AG09309 (cell line): ENCODE measurements around the gene ZC3H15.

ENCODE experiments used
- DNase-seq: peaks from one replicate; pipeline ENCODE4 v3.0.0-alpha.2; 2010; ENCODE audit warnings: low read depth
- H3K4me3 ChIP-seq: 2 replicates; pipeline ENCODE4 v1.5.1; 2011; ENCODE audit warnings: mild to moderate bottlenecking, low read depth, low read length, moderate library complexity; ENCODE audit not compliant: control insufficient read depth
- TF ChIP-seq, protein P1 (sequence below): IDR thresholded peaks from 2 replicates; pipeline ENCODE4 v1.5.1; 2011; ENCODE audit warnings: mild to moderate bottlenecking, low read depth, low read length, inconsistent platforms; ENCODE audit not compliant: insufficient read depth, control insufficient read depth; ENCODE audit errors: missing control alignments

Gene ZC3H15

DNA sequence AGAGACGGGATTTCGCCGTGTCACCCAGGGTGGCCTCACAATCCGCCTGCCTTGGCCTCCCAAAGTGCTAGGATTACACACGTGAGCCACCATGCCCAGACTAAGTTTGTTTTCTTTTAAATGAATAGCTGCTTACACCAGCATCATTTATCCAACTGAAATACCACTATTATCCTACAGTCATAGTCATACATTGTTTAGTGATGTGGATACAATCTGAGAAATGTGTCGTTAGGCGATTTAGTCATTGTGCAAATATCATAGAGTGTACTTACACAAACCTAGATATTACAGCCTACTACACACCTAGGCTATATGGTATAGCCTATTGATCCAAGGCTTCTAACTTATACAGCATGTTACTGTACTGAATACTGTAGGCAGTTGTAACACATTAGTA is 10.3 kb downstream of the ZC3H15 start:
- DNase-seq = no peak

DNA sequence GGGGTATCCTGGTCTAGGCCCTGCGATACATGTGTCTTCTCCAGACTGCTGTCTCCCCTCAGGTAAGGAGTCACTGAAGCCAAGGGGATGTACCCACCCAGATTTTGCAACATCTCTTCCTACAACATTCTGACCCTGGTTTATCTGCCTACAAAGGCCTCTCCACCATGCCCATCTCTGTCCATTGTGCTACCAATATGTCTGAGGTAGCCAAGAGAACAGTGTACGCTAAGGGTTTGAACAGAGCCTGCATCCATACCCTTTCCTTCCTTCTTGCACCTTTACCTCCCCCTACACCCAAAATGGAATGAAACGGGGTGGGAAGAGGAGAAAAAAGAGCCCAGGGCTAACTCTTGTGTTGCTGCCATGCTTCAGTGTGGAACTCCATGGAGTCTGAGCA is 11.9 kb downstream of the ZC3H15 start:
- no peak for DNase-seq
- no peak overlapping the region for H3K4me3 ChIP-seq
- TF ChIP-seq, protein P1, sequence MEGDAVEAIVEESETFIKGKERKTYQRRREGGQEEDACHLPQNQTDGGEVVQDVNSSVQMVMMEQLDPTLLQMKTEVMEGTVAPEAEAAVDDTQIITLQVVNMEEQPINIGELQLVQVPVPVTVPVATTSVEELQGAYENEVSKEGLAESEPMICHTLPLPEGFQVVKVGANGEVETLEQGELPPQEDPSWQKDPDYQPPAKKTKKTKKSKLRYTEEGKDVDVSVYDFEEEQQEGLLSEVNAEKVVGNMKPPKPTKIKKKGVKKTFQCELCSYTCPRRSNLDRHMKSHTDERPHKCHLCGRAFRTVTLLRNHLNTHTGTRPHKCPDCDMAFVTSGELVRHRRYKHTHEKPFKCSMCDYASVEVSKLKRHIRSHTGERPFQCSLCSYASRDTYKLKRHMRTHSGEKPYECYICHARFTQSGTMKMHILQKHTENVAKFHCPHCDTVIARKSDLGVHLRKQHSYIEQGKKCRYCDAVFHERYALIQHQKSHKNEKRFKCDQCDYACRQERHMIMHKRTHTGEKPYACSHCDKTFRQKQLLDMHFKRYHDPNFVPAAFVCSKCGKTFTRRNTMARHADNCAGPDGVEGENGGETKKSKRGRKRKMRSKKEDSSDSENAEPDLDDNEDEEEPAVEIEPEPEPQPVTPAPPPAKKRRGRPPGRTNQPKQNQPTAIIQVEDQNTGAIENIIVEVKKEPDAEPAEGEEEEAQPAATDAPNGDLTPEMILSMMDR = no peak

More for the DNA sequence above, 10.3 kb downstream of the ZC3H15 start:
- no peak overlapping the region for H3K4me3 ChIP-seq
- TF ChIP-seq, protein P1 = no peak

- TF ChIP-seq, protein P1 = no peak
- DNase-seq = no peak
Observed at GRCh38 chr2:186498834-186499233, 12.8 kb downstream of the ZC3H15 start.

GRCh38 chr2:186503827-186504606 is 18.0 kb downstream of the ZC3H15 start:
- TF ChIP-seq, protein P1 = peak; percentile 25
- no peak for DNase-seq
- H3K4me3 ChIP-seq = no peak overlapping the region

More at GRCh38 chr2:186498834-186499233, 12.8 kb downstream of the ZC3H15 start:
- no peak overlapping the region for H3K4me3 ChIP-seq

DNA sequence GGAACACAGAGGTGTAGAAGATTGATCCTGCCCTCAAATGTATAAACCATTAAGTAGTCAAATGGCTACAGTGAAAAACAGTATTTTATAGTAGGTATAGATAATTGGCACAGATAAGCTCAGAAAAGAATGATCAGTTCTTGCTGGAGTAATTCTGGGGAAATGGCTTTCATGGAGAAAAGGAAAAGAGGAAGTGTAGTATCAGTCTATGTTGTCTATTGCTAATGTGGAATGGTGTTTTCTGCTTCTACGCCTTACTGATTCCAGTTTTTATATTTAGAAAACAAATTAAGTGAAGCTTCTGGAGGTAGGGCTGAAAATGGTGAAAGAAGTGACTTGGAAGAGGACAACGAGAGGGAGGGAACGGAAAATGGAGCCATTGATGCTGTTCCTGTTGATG is 22.2 kb downstream of the ZC3H15 start:
- TF ChIP-seq, protein P1 = no peak
- no peak overlapping the region for H3K4me3 ChIP-seq
- no peak for DNase-seq

DNA sequence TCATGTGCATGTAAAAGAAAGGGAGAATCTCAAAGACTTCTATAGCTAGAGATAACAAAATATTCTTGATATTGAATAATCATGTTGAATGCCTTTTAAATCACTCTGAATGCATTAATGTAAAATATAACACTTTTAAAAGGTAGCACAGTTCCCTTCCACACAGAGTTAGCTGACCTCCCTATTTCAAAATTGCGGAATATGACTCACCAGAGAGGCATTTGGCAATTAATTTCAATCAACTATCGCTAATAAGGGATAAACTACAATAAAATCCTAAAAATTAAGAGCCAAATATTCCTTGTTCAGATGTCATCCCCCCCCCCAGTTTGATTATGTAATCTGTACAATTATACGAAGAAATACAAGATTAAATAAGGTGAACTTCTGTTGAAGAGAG is 29.3 kb downstream of the ZC3H15 start:
- TF ChIP-seq, protein P1 = no peak

More for the DNA sequence above, 29.3 kb downstream of the ZC3H15 start:
- no peak for DNase-seq
- no peak overlapping the region for H3K4me3 ChIP-seq
